Neural progenitor cell (in vitro differentiated cells): Measurements from ENCODE around the gene CA12. TPM values are rescaled to one million over a fixed set of nuclear protein-coding genes. Genes with fewer than 3 reads are reported as not detected.

Source experiments
- DNase-seq: peaks from one replicate; pipeline ENCODE4 v3.0.0-alpha.2; 2016; ENCODE audit warnings: low spot score
- H2AFZ ChIP-seq: fragments of 200-600 bp; sonication (generic); replicated peaks from 2 replicates; pipeline ENCODE4 v1.6.1; 2016; ENCODE audit warnings: antibody characterized with exemption
- H3F3A ChIP-seq: fragments of 200-600 bp; sonication (generic); 2 replicates; pipeline ENCODE4 v1.6.1; 2016; ENCODE audit warnings: antibody characterized with exemption, low read depth
- H3K27ac ChIP-seq: fragments of 200-600 bp; sonication (generic); 2 replicates; pipeline ENCODE4 v1.5.1; 2016; ENCODE audit warnings: mild to moderate bottlenecking
- H3K27me3 ChIP-seq: fragments of 200-600 bp; sonication (generic); 2 replicates; pipeline ENCODE4 v1.6.1; 2016; ENCODE audit warnings: mild to moderate bottlenecking, moderate library complexity
- H3K36me3 ChIP-seq: fragments of 200-600 bp; sonication (generic); 2 replicates; pipeline ENCODE4 v1.5.1; 2016
- H3K4me1 ChIP-seq: fragments of 200-600 bp; sonication (generic); 2 replicates; pipeline ENCODE4 v1.6.1; 2016; ENCODE audit warnings: mixed run types
- H3K4me2 ChIP-seq: fragments of 200-600 bp; sonication (generic); 2 replicates; pipeline ENCODE4 v1.6.1; 2016
- H3K4me3 ChIP-seq: fragments of 200-600 bp; sonication (generic); 2 replicates; pipeline ENCODE4 v1.5.1; 2016
- H3K79me2 ChIP-seq: fragments of 200-600 bp; sonication (generic); 2 replicates; pipeline ENCODE4 v1.6.1; 2016; ENCODE audit warnings: low read depth
- H3K9ac ChIP-seq: fragments of 200-600 bp; sonication (generic); 2 replicates; pipeline ENCODE4 v1.6.1; 2016
- H3K9me3 ChIP-seq: fragments of 200-600 bp; sonication (generic); 2 replicates; pipeline ENCODE4 v1.5.1; 2016; ENCODE audit warnings: low read depth
- H4K20me1 ChIP-seq: fragments of 200-600 bp; sonication (generic); 2 replicates; pipeline ENCODE4 v1.6.1; 2016; ENCODE audit warnings: low read depth
- H3K27ac Mint-ChIP-seq: 3 replicates; pipeline ENCODE4 v1.8.0; 2021; ENCODE audit warnings: mixed read lengths
- H3K27me3 Mint-ChIP-seq: 2 replicates; pipeline ENCODE4 v1.8.0; 2022; ENCODE audit warnings: low read depth, mild to moderate bottlenecking, inconsistent platforms, moderate library complexity, mixed read lengths; ENCODE audit not compliant: insufficient read depth
- H3K36me3 Mint-ChIP-seq: 3 replicates; pipeline ENCODE4 v1.8.0; 2021; ENCODE audit warnings: mixed read lengths
- H3K4me1 Mint-ChIP-seq: 3 replicates; pipeline ENCODE4 v1.8.0; 2021; ENCODE audit warnings: mixed read lengths
- H3K4me3 Mint-ChIP-seq: 3 replicates; pipeline ENCODE4 v1.8.0; 2021; ENCODE audit warnings: mild to moderate bottlenecking, moderate library complexity, mixed read lengths
- H3K9me3 Mint-ChIP-seq: 3 replicates; pipeline ENCODE4 v1.8.0; 2020; ENCODE audit warnings: mixed read lengths
- EZH2 ChIP-seq: fragments of 200-600 bp; sonication (generic); IDR thresholded peaks from 2 replicates; pipeline ENCODE4 v1.6.1; 2017; ENCODE audit warnings: antibody characterized with exemption, mild to moderate bottlenecking, moderate library complexity
- EZH2phosphoT487 ChIP-seq: fragments of 200-600 bp; sonication (generic); IDR thresholded peaks from 2 replicates; pipeline ENCODE4 v1.6.1; 2017; ENCODE audit warnings: antibody characterized with exemption
- total RNA-seq: library from RNA; depleted of rRNA; stranded (reverse); fragments of >200 nt; gene quantifications from 2 replicates; pipeline ENCODE4 v1.2.3, GENCODE V29; 2015; ENCODE audit warnings: low replicate concordance
- TF ChIP-seq, protein P1 (sequence below): fragments of 200-600 bp; sonication (generic); IDR thresholded peaks from 2 replicates; pipeline ENCODE4 v1.5.1; 2017; ENCODE audit warnings: antibody characterized with exemption, mild to moderate bottlenecking

CA12 gene
- total RNA-seq, 1 donor from 2014 or later, result 0.45 TPM

GRCh38 chr15:63351170-63351569 lies 30.5 kb downstream of the CA12 start:
- Histone ChIP-seq H3K27me3 (no peaks in the 10 kb centered on the region), H4K20me1 (no peaks in the 10 kb centered on the region), H3K9me3 (no peaks in the 10 kb centered on the region), H3K79me2 (no peaks in the 10 kb centered on the region), H2AFZ (no peak overlapping the region), H3K4me1 (peaks cover 12% of the 10 kb centered on the region), H3K27ac (no peak overlapping the region), H3F3A (no peaks in the 10 kb centered on the region), H3K4me3 (no peak overlapping the region), H3K4me2 (no peak overlapping the region), H3K36me3 (no peaks in the 10 kb centered on the region), H3K9ac (no peak overlapping the region)
- Mint-ChIP-seq H3K4me3 (no peak overlapping the region), H3K27me3 (peaks cover 7% of the 10 kb centered on the region), H3K36me3 (no peaks in the 10 kb centered on the region), H3K9me3 (no peaks in the 10 kb centered on the region), H3K4me1 (peaks cover 47% of the 10 kb centered on the region), H3K27ac (no peak overlapping the region)
- no peak for DNase-seq
- TF ChIP-seq EZH2, result no peak
- TF ChIP-seq, protein P1, sequence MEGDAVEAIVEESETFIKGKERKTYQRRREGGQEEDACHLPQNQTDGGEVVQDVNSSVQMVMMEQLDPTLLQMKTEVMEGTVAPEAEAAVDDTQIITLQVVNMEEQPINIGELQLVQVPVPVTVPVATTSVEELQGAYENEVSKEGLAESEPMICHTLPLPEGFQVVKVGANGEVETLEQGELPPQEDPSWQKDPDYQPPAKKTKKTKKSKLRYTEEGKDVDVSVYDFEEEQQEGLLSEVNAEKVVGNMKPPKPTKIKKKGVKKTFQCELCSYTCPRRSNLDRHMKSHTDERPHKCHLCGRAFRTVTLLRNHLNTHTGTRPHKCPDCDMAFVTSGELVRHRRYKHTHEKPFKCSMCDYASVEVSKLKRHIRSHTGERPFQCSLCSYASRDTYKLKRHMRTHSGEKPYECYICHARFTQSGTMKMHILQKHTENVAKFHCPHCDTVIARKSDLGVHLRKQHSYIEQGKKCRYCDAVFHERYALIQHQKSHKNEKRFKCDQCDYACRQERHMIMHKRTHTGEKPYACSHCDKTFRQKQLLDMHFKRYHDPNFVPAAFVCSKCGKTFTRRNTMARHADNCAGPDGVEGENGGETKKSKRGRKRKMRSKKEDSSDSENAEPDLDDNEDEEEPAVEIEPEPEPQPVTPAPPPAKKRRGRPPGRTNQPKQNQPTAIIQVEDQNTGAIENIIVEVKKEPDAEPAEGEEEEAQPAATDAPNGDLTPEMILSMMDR, result no peak
- no peak for TF ChIP-seq EZH2phosphoT487

- Histone ChIP-seq H4K20me1 (no peaks in the 10 kb centered on the region), H3K9me3 (no peaks in the 10 kb centered on the region), H3K4me3 (no peak overlapping the region), H3K4me2 (no peak overlapping the region), H3K27ac (no peak overlapping the region), H3F3A (no peaks in the 10 kb centered on the region), H3K4me1 (peaks cover 12% of the 10 kb centered on the region), H2AFZ (no peak overlapping the region), H3K79me2 (no peaks in the 10 kb centered on the region), H3K36me3 (no peaks in the 10 kb centered on the region), H3K9ac (no peak overlapping the region), H3K27me3 (peaks cover 9% of the 10 kb centered on the region)
- no peaks in the 10 kb centered on the region for H3K9me3 Mint-ChIP-seq
- TF ChIP-seq EZH2phosphoT487, result no peak
- no peak for TF ChIP-seq EZH2
- TF ChIP-seq, protein P1, result no peak
- H3K4me1 Mint-ChIP-seq, result peaks cover 39% of the 10 kb centered on the region
- H3K36me3 Mint-ChIP-seq, result no peaks in the 10 kb centered on the region
- H3K27me3 Mint-ChIP-seq, result peaks cover 9% of the 10 kb centered on the region
- no peak for DNase-seq
- H3K4me3 Mint-ChIP-seq, result no peak overlapping the region
- no peak overlapping the region for H3K27ac Mint-ChIP-seq
Observed at GRCh38 chr15:63350178-63350621, 31.4 kb downstream of the CA12 start.

DNA sequence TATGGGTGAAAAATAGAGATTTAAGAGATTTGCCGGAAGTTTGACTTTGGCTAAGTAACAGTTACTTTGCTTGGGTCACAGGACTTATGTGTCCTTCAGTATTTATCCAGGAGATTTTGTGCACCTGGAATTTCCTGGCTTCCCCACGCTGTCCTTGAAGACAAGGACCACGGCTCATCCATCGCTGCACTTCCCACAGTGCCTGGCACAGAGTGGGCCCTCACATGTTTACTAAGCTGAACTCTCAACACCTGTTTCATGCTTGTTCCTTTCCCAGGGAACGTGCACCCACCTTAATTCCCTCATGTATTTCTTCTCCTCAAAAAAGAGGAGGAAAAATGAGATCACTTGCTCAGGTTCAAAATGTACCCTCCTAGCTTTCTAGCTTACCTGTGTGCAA lies 32.0 kb downstream of the CA12 start:
- Mint-ChIP-seq H3K36me3 (no peaks in the 10 kb centered on the region), H3K4me3 (no peak overlapping the region), H3K27me3 (peaks cover 9% of the 10 kb centered on the region), H3K4me1 (peaks cover 38% of the 10 kb centered on the region), H3K27ac (peak overlapping the region; percentile 80), H3K9me3 (no peaks in the 10 kb centered on the region)
- H3K27ac ChIP-seq, result no peak overlapping the region
- H3K9ac ChIP-seq, result no peak overlapping the region
- peaks cover 15% of the 10 kb centered on the region for H3K27me3 ChIP-seq
- no peak overlapping the region for H2AFZ ChIP-seq
- no peaks in the 10 kb centered on the region for H4K20me1 ChIP-seq
- peaks cover 12% of the 10 kb centered on the region for H3K4me1 ChIP-seq
- H3K4me2 ChIP-seq, result no peak overlapping the region
- no peak for DNase-seq
- no peaks in the 10 kb centered on the region for H3K36me3 ChIP-seq
- no peak overlapping the region for H3K4me3 ChIP-seq
- H3K9me3 ChIP-seq, result no peaks in the 10 kb centered on the region
- no peaks in the 10 kb centered on the region for H3F3A ChIP-seq
- H3K79me2 ChIP-seq, result no peaks in the 10 kb centered on the region
- TF ChIP-seq EZH2, result no peak
- no peak for TF ChIP-seq EZH2phosphoT487
- TF ChIP-seq, protein P1, result no peak
